Thoracic aorta (tissue), 2 donors: ENCODE data around the gene CHD9NB. TPM values are rescaled to one million over a fixed set of nuclear protein-coding genes. Genes with fewer than 3 reads are reported as not detected.

Experiments
- ATAC-seq: fragments of 150-250 bp; one replicate; pipeline ENCODE4 v1.8.0; 2017; ENCODE audit warnings: low read depth; ENCODE audit not compliant: insufficient number of reproducible peaks, low FRiP score
- DNase-seq: peaks from one replicate; pipeline ENCODE4 v3.0.0-alpha.2; 2020; ENCODE audit warnings: low spot score
- H3K27ac ChIP-seq, 2 donors: fragments of 200-600 bp; sonication (generic); 1 replicate in 1 of 2; 2 replicates in 1 of 2; pipeline ENCODE4 v1.5.1; 2016; ENCODE audit warnings: mild to moderate bottlenecking in 2 of 2, moderate library complexity in 2 of 2
- H3K27me3 ChIP-seq: fragments of 200-600 bp; sonication (generic); replicated peaks from 2 replicates; pipeline ENCODE4 v1.6.0; 2016; ENCODE audit warnings: mild to moderate bottlenecking; ENCODE audit not compliant: insufficient read depth
- H3K36me3 ChIP-seq: fragments of 200-600 bp; sonication (generic); one replicate; pipeline ENCODE4 v1.5.1; 2016
- H3K4me1 ChIP-seq, 2 donors: fragments of 200-600 bp; sonication (generic); 1 replicate in 1 of 2; 2 replicates in 1 of 2; pipeline versions ENCODE4 v1.5.1 to v1.6.0; 2016; ENCODE audit warnings: low read depth in 2 of 2, mild to moderate bottlenecking in 1 of 2; ENCODE audit not compliant: control insufficient read depth in 1 of 2
- H3K4me3 ChIP-seq: fragments of 200-600 bp; sonication (generic); 2 replicates; pipeline ENCODE4 v1.5.1; 2016; ENCODE audit warnings: mild to moderate bottlenecking
- H3K9me3 ChIP-seq: fragments of 200-600 bp; sonication (generic); 2 replicates; pipeline ENCODE4 v1.5.1; 2016
- CTCF ChIP-seq: fragments of 200-600 bp; sonication (generic); IDR thresholded peaks from one replicate; pipeline ENCODE4 v1.5.1; 2019; ENCODE audit warnings: antibody characterized with exemption
- total RNA-seq, 2 donors: library from RNA; depleted of rRNA; stranded (reverse); fragments of >200 nt; gene quantifications; one replicate each; pipeline versions ENCODE4 v1.1.0 to v1.2.3, GENCODE V29; 2016

Gene CHD9NB
- total RNA-seq, 2 donors from 2014 or later = 0.85 to 2.3 TPM

GRCh38 chr16:53007095-53007494, 45.6 kb downstream of the CHD9NB start:
- H3K4me1 ChIP-seq = no peaks in the 10 kb centered on the region
- DNase-seq = no peak
- H3K36me3 ChIP-seq = no peaks in the 10 kb centered on the region
- H3K27me3 ChIP-seq = no peaks in the 10 kb centered on the region
- H3K27ac ChIP-seq = no peak overlapping the region
- no peaks in the 10 kb centered on the region for H3K9me3 ChIP-seq
- H3K4me3 ChIP-seq = no peak overlapping the region
- no peak for ATAC-seq
- no peak for TF ChIP-seq CTCF

- H3K4me3 ChIP-seq = no peak overlapping the region
- no peaks in the 10 kb centered on the region for H3K9me3 ChIP-seq
- ATAC-seq (no peak), DNase-seq (no peak)
- TF ChIP-seq CTCF = no peak
- no peaks in the 10 kb centered on the region for H3K4me1 ChIP-seq
- no peaks in the 10 kb centered on the region for H3K27me3 ChIP-seq
- H3K36me3 ChIP-seq = no peaks in the 10 kb centered on the region
- H3K27ac ChIP-seq = no peak overlapping the region
Measured at GRCh38 chr16:52997922-52998321, 54.8 kb downstream of the CHD9NB start.

- no peak for DNase-seq
- Histone ChIP-seq H3K4me1 (no peaks in the 10 kb centered on the region), H3K27me3 (no peaks in the 10 kb centered on the region), H3K27ac (no peak overlapping the region), H3K36me3 (no peaks in the 10 kb centered on the region), H3K9me3 (no peaks in the 10 kb centered on the region), H3K4me3 (no peak overlapping the region)
- no peak for TF ChIP-seq CTCF
- no peak for ATAC-seq
Measured at GRCh38 chr16:52994942-52995341, 57.8 kb downstream of the CHD9NB start.

DNA sequence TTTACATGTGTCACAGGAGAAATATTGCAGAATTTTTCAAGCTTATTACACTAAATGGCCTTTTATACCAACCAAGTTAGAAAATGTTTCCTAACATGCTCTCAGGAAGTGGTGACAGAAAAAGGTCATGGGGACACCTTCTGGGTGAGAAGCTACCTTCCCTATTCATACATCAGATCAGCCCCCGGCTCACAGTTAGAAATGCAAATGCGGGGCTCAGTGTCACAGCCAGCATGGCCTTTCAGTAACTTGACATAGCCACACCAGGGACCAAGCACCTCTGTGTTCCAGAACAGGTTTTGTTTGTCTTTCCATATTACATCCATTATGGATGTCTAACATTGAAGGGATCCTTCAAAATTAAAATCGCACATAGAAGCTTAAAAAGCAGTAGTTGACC, 59.5 kb downstream of the CHD9NB start:
- ATAC-seq (no peak), DNase-seq (no peak)
- Histone ChIP-seq H3K27me3 (no peaks in the 10 kb centered on the region), H3K9me3 (no peaks in the 10 kb centered on the region), H3K4me1 (no peaks in the 10 kb centered on the region), H3K27ac (no peak overlapping the region), H3K4me3 (no peak overlapping the region), H3K36me3 (no peaks in the 10 kb centered on the region)
- TF ChIP-seq CTCF = no peak

DNA sequence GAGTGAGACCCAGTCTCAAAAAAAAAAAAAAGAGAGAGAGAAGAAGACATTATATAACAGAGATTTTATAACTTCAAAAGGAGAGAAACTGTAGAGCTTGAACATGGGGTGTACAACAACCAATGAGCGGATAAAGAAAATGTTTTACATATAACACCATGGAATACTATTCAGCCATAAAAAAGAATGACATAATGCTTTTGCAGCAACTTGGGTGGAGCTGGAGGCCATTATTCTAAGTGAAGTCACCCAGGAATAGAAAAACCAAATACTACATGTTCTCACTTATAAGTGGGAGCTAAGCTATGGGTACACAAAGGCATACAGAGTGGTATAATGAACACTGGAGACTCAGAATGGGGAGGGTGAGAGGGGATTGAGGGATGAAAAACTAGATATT, 61.1 kb downstream of the CHD9NB start:
- no peak overlapping the region for H3K4me3 ChIP-seq
- H3K27me3 ChIP-seq = no peaks in the 10 kb centered on the region
- no peaks in the 10 kb centered on the region for H3K36me3 ChIP-seq
- no peak for ATAC-seq
- no peak overlapping the region for H3K27ac ChIP-seq
- H3K4me1 ChIP-seq = no peaks in the 10 kb centered on the region
- DNase-seq = no peak
- no peaks in the 10 kb centered on the region for H3K9me3 ChIP-seq
- TF ChIP-seq CTCF = no peak

Other genes with a start within 250 kb of the CHD9NB start
- gene CHD9, start 2.1 kb upstream of the CHD9NB start, total RNA-seq = 100 to 1,000 TPM in 1 of 2 donors, 10 to 100 TPM in 1; 71.3 to 152 TPM